GM12872 (cell line): ENCODE data around the gene NUCB2.

Experiments
- CTCF ChIP-seq: IDR thresholded peaks from 3 replicates; pipeline ENCODE4 v1.5.1; 2011; ENCODE audit warnings: low read depth, mild to moderate bottlenecking, low read length, moderate library complexity; ENCODE audit not compliant: insufficient read depth

The NUCB2 gene

GRCh38 chr11:17369094-17369493, 92.6 kb downstream of the NUCB2 start:
- no peak for TF ChIP-seq CTCF

GRCh38 chr11:17369684-17370243, 93.2 kb downstream of the NUCB2 start:
- no peak for TF ChIP-seq CTCF

- TF ChIP-seq CTCF, result no peak
These were observed 95.1 kb downstream of the NUCB2 start for GRCh38 chr11:17371614-17372013.

GRCh38 chr11:17375547-17375946, 99.0 kb downstream of the NUCB2 start:
- TF ChIP-seq CTCF, result no peak

GRCh38 chr11:17376493-17376892, 100.0 kb downstream of the NUCB2 start:
- no peak for TF ChIP-seq CTCF

GRCh38 chr11:17378655-17379054, 102.1 kb downstream of the NUCB2 start:
- no peak for TF ChIP-seq CTCF

GRCh38 chr11:17379383-17380180, 103.0 kb downstream of the NUCB2 start:
- TF ChIP-seq CTCF, result no peak
